ENCODE data around the gene CREB3L1. TPM values are rescaled to one million over a fixed set of nuclear protein-coding genes. Genes with fewer than 3 reads are reported as not detected.

Gene CREB3L1
- total RNA-seq, 4 donors from 2014 or later: 0.27 to 0.69 (median 0.57) TPM

DNA sequence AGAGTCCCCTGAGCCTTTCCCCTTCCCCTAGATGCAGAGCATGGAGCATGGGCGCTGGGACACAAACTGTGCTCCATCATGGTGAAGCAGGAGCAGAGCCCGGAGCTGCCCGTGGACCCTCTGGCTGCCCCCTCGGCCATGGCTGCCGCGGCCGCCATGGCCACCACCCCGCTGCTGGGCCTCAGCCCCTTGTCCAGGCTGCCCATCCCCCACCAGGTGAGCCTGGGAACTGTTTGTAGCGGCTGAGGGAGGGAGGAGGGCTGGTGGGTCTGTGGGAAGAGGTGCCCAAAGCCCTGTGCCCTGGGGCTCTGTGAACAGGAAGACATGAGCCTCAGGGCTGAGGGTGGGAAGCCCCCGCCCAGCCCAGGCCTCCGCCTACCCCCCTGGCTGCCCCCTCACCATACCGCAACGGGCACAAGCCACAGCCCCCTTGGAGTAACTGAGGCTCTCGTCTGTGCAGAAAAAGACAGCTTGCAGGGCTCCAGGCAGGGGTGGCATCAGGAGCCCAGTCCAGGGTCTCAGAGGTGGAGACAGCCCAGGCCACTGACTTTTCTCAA lies 30.4 kb downstream of the CREB3L1 start:
- Histone ChIP-seq H3K4me1 (no peaks in the 10 kb centered on the region), H3K27me3 (no peaks in the 10 kb centered on the region), H3K9me3 (no peaks in the 10 kb centered on the region), H3K27ac (no peak overlapping the region), H3K36me3 (no peaks in the 10 kb centered on the region), H3K4me3 (no peak overlapping the region)
- DNase-seq (no peak), ATAC-seq (no peak)
- TF ChIP-seq, protein P1, sequence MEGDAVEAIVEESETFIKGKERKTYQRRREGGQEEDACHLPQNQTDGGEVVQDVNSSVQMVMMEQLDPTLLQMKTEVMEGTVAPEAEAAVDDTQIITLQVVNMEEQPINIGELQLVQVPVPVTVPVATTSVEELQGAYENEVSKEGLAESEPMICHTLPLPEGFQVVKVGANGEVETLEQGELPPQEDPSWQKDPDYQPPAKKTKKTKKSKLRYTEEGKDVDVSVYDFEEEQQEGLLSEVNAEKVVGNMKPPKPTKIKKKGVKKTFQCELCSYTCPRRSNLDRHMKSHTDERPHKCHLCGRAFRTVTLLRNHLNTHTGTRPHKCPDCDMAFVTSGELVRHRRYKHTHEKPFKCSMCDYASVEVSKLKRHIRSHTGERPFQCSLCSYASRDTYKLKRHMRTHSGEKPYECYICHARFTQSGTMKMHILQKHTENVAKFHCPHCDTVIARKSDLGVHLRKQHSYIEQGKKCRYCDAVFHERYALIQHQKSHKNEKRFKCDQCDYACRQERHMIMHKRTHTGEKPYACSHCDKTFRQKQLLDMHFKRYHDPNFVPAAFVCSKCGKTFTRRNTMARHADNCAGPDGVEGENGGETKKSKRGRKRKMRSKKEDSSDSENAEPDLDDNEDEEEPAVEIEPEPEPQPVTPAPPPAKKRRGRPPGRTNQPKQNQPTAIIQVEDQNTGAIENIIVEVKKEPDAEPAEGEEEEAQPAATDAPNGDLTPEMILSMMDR (IDR thresholded peaks at IDR 0.05 in 4 of 5, conservative IDR thresholded peaks at IDR 0.05 in 1 of 5): no peak
- no peak for TF ChIP-seq POLR2A (IDR thresholded peaks at IDR 0.05)
- intact Hi-C loops (cut with DNase I; ENCODE audit: low total_unique reads) (loop anchor here (1.0 to 10.0 kb wide), 2 partner anchors 69 to 343 kb away; no protein-coding TSS in a partner anchor), in situ Hi-C loops (cut with MboI; ENCODE audit: low sequenced_read_pairs in 4 of 4) (loop anchor here in 1 of 4 donors (25.0 kb wide), 1 partner anchor 346 kb away; no protein-coding TSS in a partner anchor)

DNA sequence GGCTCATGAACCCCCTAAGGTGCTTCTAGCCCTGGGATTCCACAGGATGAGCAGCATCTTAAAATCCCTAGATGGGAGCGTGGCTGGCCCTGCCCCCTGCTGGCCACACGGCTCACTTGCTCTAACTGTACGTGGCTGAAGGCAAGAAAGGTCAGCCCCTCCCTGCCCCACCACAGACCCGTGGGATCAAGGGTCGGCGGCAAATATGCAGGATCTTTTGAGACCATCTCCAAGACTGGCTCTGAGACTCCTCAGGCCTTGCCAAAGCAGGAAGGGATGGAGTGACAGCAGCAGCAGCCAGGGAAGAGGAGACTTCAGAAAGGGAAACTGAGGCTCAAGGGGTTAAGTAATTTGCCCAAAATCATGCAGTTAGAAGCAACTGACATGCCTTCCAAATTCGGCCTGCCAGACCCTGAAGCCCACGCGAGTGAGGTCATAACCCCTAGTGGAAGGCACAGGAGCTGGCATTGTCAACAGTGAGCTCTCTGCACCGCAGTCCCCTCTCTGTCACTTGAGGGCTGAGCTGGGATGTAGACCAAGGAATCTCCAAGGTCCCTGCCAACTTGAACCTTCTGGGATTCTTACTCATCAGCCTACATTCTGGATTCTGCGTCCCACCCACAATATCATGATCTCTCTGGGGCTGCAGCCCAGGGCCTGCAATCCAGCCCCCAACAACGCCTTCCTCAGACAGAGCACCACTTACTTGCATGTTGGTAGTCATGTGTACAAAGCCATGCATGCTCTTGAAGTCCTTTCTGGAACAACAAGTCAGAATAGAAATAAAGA lies 31.4 kb downstream of the CREB3L1 start:
- intact Hi-C loops (cut with DNase I; ENCODE audit: low total_unique reads) (loop anchor here (1.0 to 10.0 kb wide), 2 partner anchors 70 to 344 kb away; no protein-coding TSS in a partner anchor), in situ Hi-C loops (cut with MboI; ENCODE audit: low sequenced_read_pairs in 4 of 4) (loop anchor here in 1 of 4 donors (25.0 kb wide), 1 partner anchor 347 kb away; no protein-coding TSS in a partner anchor)
- ATAC-seq: peak; percentile 80 to 81
- no peak for TF ChIP-seq POLR2A (IDR thresholded peaks at IDR 0.05)
- TF ChIP-seq, protein P1 (IDR thresholded peaks at IDR 0.05 in 4 of 5, conservative IDR thresholded peaks at IDR 0.05 in 1 of 5): peak; percentile 85 to 92 (median 90)
- H3K27ac ChIP-seq: no peak overlapping the region
- no peak overlapping the region for H3K4me3 ChIP-seq
- peak; percentile 43 to 66 for DNase-seq
- no peaks in the 10 kb centered on the region for H3K36me3 ChIP-seq
- H3K4me1 ChIP-seq: no peaks in the 10 kb centered on the region
- no peaks in the 10 kb centered on the region for H3K27me3 ChIP-seq
- H3K9me3 ChIP-seq: no peaks in the 10 kb centered on the region

DNA sequence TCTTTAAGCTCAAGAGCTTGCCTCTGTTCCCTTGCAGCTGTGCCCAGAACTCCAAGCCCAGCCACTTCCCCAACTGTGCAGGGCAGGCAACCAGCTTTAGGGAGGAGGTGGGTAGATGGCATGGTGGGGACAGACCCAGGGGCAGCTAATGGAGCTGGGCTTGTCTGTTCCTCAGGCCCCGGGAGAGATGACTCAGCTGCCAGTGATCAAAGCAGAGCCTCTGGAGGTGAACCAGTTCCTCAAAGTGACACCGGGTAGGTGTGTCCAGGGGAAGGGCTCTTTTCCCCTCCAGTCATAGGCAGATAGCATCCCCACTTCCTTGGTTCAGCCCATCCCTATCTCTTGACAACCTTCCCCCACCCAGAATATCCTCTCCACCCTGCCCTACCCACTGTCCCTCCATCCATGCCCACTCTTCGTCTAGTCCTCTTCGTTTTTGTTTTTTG lies 32.4 kb downstream of the CREB3L1 start:
- ATAC-seq (no peak), DNase-seq (no peak)
- Histone ChIP-seq H3K4me1 (no peaks in the 10 kb centered on the region), H3K4me3 (no peak overlapping the region), H3K27ac (no peak overlapping the region), H3K36me3 (no peaks in the 10 kb centered on the region), H3K9me3 (no peaks in the 10 kb centered on the region), H3K27me3 (no peaks in the 10 kb centered on the region)
- in situ Hi-C loops (cut with MboI; ENCODE audit: low sequenced_read_pairs in 4 of 4) (loop anchor here (5.0 to 25.0 kb wide), 3 partner anchors 68 to 348 kb away; partner anchors contain the start of gene PHF21A (in 1 of the 4)), intact Hi-C loops (cut with DNase I; ENCODE audit: low total_unique reads) (loop anchor here (10.0 kb wide), 1 partner anchor 345 kb away; no protein-coding TSS in a partner anchor)
- TF ChIP-seq, protein P1 (IDR thresholded peaks at IDR 0.05 in 4 of 5, conservative IDR thresholded peaks at IDR 0.05 in 1 of 5): no peak
- TF ChIP-seq POLR2A (IDR thresholded peaks at IDR 0.05): no peak

DNA sequence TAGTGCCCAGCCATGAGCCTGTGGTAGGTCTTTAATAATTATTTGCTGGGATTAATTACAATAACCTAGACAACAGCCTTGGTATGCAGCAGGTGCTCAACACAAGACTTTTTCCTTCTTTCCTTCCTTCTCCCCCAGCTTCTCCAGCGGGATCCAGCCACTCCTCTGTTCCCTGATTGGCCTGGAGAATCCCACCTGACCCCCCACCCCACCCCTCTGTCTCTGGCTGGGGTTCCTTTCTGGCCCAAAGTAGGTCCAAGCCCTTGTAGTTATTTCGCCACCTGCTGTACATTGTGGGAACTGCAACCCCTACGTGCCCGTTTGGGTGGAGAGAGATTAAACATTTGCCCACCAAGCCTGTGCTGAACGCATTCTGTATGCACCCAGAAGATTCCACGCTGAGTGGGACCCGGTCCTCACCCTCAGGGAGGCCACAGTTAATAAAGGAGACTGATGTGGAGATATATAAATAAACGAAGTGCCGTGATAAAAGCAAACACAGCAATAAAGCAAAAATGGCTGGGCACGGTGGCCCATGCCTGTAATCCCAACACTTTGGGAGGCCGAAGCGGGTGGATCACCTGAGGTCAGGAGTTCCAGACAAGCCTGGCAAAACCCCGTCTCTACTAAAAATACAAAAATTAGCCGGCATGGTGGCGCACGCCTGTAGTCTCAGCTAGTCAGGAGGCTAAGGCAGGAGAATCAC lies 37.7 kb downstream of the CREB3L1 start:
- peak in 1 of 2 donors; percentile 47 for ATAC-seq
- H3K27ac ChIP-seq: no peak overlapping the region
- H3K9me3 ChIP-seq: no peaks in the 10 kb centered on the region
- in situ Hi-C loops (cut with MboI; ENCODE audit: low sequenced_read_pairs in 4 of 4): loop anchor here in 2 of 4 donors (10.0 to 25.0 kb wide), 2 partner anchors 190 to 353 kb away; partner anchors contain the start of gene PHF21A (in 1 of the 2)
- no peak overlapping the region for H3K4me3 ChIP-seq
- peaks cover 0 to 5% of the 10 kb centered on the region in 2 donors for H3K4me1 ChIP-seq
- TF ChIP-seq POLR2A (IDR thresholded peaks at IDR 0.05): no peak
- TF ChIP-seq, protein P1 (IDR thresholded peaks at IDR 0.05 in 4 of 5, conservative IDR thresholded peaks at IDR 0.05 in 1 of 5): peak; percentile 49 to 91 (median 74)
- intact Hi-C loops (cut with DNase I; ENCODE audit: low total_unique reads): no loop called here
- H3K27me3 ChIP-seq: no peaks in the 10 kb centered on the region
- H3K36me3 ChIP-seq: no peaks in the 10 kb centered on the region
- DNase-seq: peak in 1 of 2 donors; percentile 46

Data from gastrocnemius medialis (tissue), 4 donors.